ENCODE results near the gene KLHL22.

- no peak for TF ChIP-seq EZH2 (IDR thresholded peaks at IDR 0.05)
- no peak for TF ChIP-seq POLR2AphosphoS5 (IDR thresholded peaks at IDR 0.05; ENCODE audit: borderline replicate concordance, low read depth, low read length)
- no peak for TF ChIP-seq FOXP2 (optimal IDR thresholded peaks at IDR 0.05; ENCODE audit: control extremely low read depth, extremely low read length, insufficient read depth)
These were observed 102.5 kb downstream of the KLHL22 start for GRCh38 chr22:20392983-20393704.
